NCI-H774 (cell line): ENCODE data around the gene CNEP1R1.
A peak's percentile ranks its signal among the peaks of the same experiment; 100 is the strongest.

Source experiments
- DNase-seq: peaks from one replicate; lab custom pipeline; 2025; lab: John Stamatoyannopoulos, UW

Gene CNEP1R1

DNA sequence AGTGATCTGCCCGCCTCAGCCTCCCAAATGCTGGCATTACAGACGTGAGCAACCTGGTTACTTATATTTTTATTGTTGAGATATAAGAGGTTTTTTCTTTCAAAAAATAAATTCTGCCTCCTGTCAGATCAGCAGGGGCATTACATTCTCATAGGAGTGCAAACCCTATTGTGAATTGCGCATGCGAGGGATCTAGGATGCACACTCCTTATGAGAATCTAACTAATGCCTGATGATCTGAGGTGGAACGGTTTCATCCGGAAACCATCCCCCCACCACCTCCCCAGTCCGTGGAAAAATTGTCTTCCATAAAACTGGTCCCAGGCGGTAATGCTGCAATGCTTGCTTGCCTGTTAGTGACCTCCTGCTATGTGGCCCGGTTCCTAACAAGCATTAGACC lies 7.5 kb upstream of the CNEP1R1 start:
- no peak for DNase-seq

DNA sequence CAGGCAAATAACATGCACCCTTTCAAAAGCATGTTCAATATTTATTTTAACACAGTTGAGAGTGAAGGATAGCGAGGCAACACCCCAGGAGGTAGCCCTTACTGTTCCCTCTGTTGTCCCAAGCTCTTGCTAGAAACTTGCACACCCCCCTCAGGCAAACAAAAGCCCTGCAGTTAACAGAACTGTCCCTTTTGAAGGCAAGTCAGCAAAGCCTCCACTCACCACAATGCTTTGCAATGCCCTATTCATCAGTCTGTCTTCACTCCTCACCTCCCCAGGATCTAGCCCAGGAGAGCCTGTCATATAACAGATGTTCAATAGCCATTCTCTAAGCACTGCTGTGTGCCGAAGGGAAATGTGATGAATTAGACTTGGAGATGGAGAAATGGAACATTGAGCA lies 3.5 kb upstream of the CNEP1R1 start:
- DNase-seq = no peak

DNA sequence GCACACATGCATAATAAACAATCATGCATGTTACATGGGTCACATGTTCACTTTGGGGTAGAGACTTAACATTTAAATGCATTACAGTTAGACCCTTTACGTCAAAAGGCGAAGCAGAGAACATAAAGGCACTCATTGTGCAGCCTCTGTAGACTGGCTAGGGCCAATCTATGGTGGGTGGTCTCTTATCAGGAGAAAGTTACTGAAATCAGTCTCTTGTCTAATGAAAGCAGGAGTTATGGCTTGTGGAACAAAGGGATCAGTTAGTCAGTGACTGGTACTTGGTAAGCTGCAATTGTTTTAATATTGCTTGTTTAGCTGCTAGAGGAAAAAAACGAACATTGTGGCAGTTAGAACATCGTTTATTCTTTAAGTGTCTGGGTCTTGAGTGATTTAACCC lies 1.4 kb upstream of the CNEP1R1 start:
- DNase-seq = no peak

DNA sequence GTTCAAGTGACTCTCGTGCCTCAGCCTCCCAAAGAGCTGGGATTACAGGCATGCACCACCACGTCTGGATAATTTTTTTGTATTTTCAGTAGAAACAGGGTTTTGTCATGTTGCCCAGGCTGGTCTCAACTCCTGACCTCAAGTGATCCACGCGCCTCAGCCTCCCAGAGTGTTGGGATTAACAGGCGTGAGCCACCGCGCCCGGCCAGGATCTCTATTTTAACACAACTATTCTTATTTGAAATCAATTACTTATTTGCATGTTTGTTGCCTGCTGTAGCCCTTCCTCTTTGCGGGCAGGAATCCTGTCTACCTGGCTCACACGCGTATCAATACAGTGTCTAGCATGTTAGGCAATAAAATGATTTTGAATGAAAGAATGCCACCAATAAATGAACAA lies 818 bp upstream of the CNEP1R1 start:
- no peak for DNase-seq

DNA sequence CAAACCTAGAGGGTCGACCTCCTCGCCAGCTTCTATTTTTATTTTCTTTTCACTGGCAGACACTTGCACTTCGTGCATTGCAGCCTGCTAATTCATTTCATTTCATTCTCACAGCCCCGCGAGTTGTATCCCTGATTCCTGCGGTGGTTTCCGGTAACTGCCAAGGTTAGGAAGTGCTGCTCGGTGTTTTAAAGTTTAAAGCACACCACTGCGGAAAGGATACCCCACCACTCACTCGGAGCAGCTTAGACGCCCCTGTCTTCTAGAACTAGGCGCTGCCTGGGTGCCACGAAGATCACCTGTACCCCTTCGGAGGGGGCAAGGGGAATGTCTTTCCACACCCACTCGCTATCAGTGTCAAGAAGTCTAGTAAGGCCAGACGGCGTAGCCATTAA lies 509 bp downstream of the CNEP1R1 start:
- no peak for DNase-seq

DNA sequence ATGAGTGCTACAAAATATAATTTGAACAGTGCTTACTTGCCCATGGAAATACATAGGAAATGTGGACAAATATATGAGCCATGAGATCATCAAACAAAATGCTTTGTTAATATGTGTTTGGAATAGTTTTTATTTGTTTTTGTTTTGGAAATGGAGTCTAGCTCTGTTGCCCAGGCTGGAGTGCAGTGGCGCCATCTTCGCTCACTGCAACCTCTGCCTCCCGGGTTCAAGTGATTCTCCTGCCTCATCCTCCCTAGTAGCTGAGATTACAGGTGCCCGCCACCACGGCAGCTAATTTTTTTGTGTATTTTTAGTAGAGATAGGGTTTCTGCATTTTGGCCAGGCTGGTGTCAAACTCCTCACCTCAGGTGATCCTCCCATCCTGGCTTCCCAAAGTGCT lies 2.8 kb downstream of the CNEP1R1 start:
- no peak for DNase-seq

DNA sequence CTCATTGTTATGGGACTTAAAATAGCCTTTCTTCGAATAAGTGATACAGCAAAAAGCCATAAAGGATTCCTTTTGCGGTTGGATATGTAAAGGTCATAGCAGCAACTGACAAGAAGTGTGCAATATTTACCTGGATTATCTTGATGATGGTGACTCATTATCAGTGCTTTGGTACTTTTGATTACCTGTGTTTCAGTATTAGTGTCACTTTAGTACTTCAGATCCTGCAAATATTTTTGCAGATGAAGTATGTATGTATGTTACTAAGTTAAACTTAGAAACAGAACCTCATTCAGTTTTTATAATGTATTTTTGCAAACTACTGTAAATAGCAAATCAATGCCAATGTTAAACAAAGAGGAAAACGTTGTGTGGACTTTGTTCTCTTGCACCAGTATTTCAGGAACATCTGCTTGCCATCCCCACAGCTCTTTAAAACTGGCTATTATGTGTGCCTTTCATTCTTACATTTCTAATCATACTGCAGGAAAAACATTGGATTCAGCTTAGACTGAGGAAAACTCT lies 10.5 kb downstream of the CNEP1R1 start:
- no peak for DNase-seq

DNA sequence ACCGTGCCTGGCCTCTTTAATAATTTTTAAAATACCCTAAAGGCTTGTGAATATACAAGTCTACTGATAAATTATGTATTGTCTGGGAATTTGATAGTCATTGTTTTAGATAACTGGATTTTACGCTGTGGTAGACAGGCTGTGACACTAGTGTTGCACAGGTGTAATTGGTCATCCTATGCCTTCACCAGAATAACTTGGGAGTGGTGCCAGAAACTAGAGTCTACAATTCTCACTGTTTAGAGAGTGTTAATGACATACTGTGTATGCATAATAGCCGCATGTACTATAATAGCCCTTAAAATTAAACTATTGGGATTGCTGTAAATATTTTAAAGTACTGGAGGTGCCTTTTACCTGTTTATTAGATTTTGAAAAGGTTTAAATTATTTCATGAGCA lies 11.4 kb downstream of the CNEP1R1 start:
- peak; percentile 55 for DNase-seq

DNA sequence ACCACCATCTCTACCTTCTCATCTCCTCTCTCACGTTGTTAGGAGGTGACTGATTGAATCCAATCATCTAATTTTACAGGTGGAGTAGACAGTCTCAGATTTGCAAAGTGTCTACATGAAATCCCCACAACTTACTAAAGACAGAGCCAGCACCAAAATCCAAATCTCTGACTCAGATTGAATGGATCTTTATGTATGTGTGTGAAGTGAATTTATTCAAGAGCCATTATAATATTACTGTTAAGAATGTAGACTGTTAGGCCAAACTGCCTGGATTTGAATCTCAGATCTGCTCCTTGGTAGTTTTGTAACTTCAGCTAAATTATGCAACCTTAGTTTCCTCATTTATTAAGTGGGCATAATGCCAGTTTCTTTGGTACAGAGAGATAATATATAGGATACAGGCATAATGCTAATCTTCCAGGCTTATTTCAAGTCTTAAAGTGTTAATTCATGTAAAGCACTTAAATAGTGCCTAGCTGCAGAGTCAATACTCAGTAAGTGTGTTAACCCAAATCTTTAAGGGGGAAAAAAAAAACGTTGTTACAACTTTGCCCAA lies 12.7 kb downstream of the CNEP1R1 start:
- no peak for DNase-seq

DNA sequence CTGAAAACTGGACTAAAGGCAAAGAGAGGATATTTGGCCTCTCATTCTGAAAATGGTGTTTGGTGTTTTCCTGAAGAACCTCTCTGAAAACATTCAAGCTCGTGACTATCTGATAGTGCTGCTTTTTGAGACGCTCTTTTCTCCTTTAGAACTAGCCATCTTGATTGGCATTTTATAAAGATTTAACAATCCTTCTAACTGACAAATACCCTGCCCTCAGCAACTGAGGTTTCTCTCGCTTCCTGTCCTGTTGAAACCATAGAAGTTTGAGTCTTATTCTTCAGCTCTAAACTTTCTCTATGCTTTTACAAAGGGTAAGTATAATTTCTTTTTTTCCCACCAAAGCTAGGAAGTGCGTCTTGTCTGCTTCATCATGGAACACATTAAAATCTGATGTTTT lies 13.3 kb downstream of the CNEP1R1 start:
- no peak for DNase-seq

DNA sequence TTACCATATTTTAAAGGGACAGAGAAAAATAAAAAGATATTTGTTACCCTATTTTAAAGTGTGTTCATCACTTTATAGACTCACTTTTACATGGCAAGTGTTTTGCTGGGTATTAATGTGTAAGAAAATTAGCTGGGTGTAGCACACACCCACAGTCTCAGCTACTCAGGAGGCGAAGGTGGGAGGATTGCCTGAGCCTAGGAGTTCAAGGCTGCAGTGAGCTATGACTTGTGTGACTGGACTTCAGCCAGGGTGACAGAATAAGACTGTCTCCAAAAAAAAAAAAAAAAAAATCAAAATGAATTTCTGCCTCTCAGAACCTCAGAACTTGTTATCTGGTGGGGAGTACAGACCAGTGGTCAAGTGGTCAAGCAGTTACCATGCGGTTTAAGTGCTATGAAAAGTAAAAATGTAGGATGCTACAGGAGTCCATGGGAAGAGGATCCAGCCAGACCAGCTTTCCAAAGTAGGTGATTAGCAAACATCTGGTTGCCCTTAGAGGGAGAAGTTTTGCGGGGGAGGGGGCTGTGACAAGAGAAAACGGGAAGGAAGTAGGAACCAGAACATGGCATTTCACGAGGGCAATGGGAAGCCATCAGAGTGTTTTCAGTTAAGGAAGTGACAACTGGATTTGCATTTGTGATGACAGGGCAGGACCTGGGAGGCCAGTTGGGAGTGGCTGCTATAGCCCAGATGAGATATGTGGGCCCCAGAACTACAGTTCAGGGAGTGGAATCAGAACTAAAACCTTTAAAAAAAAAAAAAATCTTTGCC lies 13.9 kb downstream of the CNEP1R1 start:
- DNase-seq = no peak

DNA sequence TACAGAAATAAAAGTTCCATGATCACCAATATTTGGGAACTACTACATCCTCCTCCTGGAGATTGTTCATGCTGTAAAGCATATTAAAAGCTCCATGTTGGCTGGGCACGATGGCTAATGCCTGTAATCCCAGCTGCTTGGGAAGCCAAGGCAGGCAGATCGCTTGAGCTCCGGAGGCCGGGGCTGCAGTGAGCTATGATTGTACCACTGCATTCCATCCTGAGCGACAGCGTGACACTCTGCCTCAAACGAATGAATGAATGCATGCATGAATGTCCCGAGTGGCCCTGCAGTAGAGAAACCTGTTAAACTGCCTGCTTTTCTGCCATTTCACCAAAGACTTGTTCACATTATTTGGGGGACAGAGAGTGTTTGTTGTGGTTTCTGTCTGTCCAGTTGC lies 15.0 kb downstream of the CNEP1R1 start:
- no peak for DNase-seq

DNA sequence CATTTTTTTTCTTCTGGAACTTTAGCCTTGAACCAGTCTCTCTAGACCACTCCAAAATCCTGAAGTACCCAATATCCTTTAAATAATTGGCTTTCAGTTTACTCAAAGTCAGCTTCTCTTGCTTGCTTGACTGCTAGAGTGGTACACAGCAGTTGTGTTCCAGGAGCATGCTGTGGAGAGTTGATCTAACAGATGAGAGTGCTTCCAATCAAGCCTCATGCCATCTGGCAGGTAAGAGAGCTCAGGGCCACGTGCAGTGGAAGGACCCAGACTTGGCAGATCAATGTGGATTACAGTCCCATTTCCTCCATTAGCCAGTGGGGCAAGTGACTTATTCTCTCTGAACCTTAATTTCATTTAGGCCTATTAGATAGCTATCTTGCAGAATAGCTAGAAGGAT lies 15.7 kb downstream of the CNEP1R1 start:
- DNase-seq = no peak

DNA sequence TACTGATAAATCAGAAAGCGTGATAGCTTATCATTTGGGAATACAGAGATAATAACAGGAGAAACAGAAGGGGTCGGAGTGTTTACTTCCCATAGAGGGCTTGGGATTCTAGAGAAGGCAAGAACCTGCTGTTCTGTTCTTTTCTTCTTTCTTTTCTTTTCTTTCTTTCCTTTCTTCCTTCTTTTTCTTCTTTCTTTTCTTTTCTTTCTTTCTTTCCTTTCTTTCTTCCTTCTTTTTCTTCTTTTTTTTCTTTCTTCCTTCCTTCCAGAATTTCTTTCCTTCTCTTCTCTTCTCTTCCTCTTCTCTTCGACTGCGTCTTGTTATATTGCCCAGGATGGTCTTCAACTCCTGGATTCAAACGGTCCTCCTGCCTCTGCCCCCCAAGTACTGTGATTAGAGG lies 18.3 kb downstream of the CNEP1R1 start:
- DNase-seq = no peak

DNA sequence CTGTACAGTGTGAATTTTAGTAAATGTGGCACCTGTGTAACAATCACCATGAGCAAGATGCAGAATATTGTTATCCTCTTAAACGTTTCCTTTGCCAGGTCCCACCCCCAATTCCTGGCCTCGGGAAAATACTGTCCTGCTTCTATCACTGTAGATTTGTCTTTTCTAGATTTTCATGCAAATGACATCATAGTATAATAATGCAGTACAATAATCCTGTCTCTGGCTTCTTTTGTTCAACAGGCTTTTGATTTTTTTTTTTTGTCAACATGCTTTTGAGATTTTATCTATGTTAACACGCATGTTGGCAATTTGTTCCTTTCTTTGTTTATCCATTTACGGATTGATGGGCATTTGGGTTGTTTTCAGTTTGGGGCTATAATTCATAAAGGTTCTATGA lies 20.4 kb downstream of the CNEP1R1 start:
- no peak for DNase-seq

DNA sequence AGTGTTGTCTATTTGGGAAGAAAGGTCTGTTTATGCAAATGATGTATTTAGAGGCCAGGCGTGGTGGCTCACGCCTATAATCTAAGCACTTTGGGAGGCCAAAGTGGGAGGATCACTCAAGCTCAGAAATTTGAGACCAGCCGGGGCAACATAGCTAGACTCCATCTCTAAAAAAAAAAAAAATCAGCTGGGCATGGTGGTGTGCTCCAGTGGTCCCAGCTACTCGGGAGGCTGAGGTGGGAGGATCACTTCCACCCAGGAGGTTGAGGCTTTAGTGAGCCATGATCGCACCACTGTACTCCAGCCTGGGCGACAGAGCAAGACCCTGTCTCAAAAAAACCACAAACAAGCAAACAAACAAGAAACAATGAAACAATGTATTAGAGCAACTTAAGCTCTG lies 21.8 kb downstream of the CNEP1R1 start:
- DNase-seq = no peak

DNA sequence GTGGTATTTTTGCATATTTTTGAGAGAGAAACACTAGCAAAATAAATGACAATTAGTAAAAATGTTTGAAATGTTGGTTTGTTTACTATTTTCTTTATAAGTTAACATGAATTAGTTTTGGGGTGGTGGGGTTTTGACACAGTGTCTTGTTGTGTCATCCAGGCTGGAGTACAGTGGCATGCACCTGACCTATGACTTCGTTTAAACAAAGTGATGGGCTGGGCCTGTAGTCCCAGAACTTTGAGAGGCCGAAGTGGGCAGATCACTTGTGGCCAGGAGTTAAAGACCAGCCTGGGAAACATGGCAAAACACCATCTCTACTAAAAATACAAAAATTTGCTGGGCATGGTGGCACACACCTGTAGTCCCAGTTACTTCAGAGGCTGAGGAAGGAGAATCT lies 22.8 kb downstream of the CNEP1R1 start:
- DNase-seq = no peak

DNA sequence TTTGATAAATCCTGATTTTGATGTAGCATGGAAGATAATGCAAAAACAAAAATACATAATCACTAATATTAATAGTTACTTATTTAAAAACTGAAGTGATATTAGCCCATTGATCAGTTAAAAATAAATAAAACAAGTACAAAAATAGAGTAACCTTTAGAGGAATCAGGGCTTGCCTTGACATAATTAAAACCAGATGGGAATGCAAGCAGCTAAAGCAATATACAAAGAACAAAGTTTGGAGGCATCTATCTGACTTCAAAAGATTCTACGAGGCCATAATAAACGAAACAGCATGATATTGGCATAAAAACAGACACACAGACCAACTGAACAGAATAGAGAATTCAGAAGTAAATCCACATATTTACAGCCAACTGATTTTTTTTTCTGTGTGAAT lies 25.8 kb downstream of the CNEP1R1 start:
- DNase-seq = no peak

DNA sequence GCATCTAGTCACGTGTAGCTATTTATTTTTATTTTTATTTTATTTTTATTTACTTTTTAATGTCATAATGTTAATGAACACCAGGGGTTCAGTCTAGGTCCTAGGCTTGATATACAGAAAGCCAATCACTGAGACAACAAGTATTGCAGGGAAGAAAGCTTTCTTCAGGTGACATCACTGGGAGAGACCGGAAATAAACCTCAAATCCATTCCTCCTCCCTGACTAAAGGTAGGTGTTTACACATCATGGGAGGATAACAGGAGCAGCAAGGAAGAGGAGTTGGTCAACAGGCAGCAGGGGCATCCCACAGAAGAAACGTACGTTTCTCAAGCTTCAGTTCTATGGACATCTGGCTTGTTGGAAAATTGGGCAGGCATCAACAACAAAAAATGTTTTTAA lies 31.2 kb downstream of the CNEP1R1 start:
- DNase-seq = no peak

DNA sequence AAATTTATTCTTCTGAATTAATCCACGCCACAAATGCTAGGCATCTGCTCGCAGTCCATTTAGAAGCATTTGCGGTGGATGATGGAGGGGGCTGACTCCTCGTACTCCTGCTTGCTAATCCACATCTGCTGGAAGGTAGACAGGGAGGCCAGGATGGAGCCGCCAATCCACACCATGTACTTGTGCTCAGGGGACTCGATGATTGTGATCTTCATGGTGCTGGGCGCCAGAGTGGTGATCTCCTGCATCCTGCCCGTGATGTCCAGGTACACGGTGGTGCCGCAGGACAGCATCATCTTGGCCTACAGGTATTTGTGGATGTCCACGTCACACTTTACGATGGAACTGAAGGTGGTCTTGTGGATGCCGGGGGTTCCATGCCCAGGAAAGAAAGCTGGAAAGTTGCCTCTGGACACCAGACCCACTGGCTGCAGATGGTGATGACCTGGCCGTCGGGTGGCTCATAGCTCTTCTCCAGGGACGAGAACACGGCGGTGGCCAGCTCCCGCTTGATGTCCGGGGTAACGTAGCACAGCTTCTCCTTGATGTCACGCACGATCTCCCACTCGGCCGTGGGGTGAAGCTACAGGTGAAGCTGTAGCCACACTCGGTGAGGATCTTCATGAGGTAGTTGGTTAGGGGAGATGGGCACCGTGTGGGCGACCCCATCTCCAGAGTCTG lies 33.2 kb downstream of the CNEP1R1 start:
- no peak for DNase-seq

DNA sequence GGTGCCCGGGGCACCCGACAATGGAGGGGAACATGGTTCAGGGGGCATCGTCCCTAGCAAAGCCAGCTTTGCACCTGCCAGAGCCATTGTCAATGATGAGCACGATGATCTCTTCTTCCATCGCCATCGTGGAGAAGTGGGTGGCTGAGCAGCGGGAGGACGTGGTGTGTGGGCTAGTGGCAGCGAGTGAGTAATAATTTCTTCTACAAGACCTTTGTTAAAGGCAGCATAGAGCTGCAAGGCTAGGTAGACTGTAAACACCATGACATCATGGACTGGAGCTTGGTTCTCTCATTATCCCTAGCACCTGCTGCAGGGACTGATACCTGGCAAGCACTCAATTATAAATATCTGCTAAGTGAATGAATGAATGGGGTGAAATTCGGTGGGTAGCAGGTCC lies 34.1 kb downstream of the CNEP1R1 start:
- DNase-seq = peak; percentile 42

DNA sequence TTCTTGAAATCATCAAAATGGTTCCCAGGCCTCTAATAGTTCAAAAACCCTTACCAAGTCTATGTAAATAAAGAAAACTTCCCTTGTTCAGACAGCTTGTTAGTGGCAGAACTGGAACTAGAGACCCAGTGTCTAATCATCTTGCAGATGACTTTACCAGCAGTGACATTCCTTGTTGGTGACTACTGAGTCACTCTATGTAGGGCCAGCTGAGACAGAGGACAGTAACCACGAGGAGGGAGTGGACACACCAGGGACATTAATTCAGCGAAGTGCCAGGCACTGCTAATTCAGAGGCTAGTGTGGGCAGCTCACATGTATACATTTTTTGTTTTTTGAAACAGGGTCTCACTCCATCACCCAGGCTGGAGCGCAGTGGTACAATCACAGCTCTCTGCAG lies 34.6 kb downstream of the CNEP1R1 start:
- no peak for DNase-seq

DNA sequence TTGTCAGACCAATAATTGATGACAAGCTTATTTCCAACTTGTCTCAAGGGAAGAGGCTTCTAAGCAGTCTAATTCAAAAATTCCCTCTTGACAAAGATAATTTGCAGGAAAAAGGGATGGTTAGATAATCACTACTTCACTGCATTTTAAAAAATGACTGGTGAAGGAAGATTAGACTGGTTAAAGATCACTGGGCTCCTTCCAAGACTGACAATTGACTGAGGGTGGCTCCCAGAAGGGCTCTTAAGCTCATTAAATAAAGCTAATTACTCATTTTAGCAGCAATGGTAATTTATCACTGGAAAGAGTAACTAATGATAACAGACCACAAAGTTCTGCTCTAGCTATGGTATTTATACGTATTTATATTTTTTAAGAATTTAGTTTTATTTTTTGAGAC lies 36.3 kb downstream of the CNEP1R1 start:
- DNase-seq = no peak
